Tibial artery (tissue), 4 donors: Measurements from ENCODE around the gene ZSCAN23.

ENCODE experiments used
- DNase-seq, 2 donors: peaks; one replicate each; pipeline ENCODE4 v3.0.0-alpha.2; 2019
- H3K27ac ChIP-seq, 2 donors: fragments of 200-600 bp; sonication (generic) in 1 of 2; 1 replicate in 1 of 2; 2 replicates in 1 of 2; pipeline ENCODE4 v1.5.1; 2018 to 2019; ENCODE audit warnings: mild to moderate bottlenecking in 1 of 2
- H3K27me3 ChIP-seq, 2 donors: fragments of 200-600 bp; sonication (generic) in 1 of 2; one replicate each; pipeline versions ENCODE4 v1.5.1 to v1.6.0; 2016 to 2019
- H3K36me3 ChIP-seq, 3 donors: fragments of 200-600 bp; sonication (generic) in 2 of 3; one replicate each; pipeline ENCODE4 v1.5.1; 2016 to 2019; ENCODE audit warnings: mild to moderate bottlenecking in 2 of 3
- H3K4me1 ChIP-seq, 4 donors: fragments of 200-600 bp; sonication (generic) in 2 of 4; 1 replicate in 3 of 4; 2 replicates in 1 of 4; pipeline ENCODE4 v1.5.1; 2016 to 2019
- H3K4me3 ChIP-seq, 2 donors: fragments of 200-600 bp; sonication (generic) in 1 of 2; 1 replicate in 1 of 2; 2 replicates in 1 of 2; pipeline ENCODE4 v1.5.1; 2018 to 2019; ENCODE audit warnings: mild to moderate bottlenecking in 2 of 2
- H3K9me3 ChIP-seq, 3 donors: fragments of 200-600 bp; sonication (generic) in 1 of 3; one replicate each; pipeline ENCODE4 v1.5.1; 2016 to 2019
- intact Hi-C: fragments of 100-400 bp; cut with DNase I; formaldehyde crosslinking; loops from one replicate; pipeline ENCODE4 v1.15.0; 2023; ENCODE audit warnings: low total_unique reads
- TF ChIP-seq, protein P1 (sequence below), 2 experiments: fragments of 200-600 bp in 1 of 2; fragments of 450-650 bp in 1 of 2; IDR thresholded peaks; one replicate each; pipeline ENCODE4 v1.5.1; 2017 to 2019; ENCODE audit warnings: antibody characterized with exemption in 2 of 2, mild to moderate bottlenecking in 1 of 2, moderate library complexity in 1 of 2

ZSCAN23 gene

GRCh38 chr6:28390688-28391087, 52.6 kb downstream of the ZSCAN23 start:
- H3K36me3 ChIP-seq = peaks cover 48 to 73% (median 54%) of the 10 kb centered on the region in 3 donors
- no peak overlapping the region for H3K4me3 ChIP-seq
- H3K9me3 ChIP-seq = no peaks in the 10 kb centered on the region
- H3K27ac ChIP-seq = no peak overlapping the region
- H3K4me1 ChIP-seq = peaks cover 0 to under 1% (median 0%) of the 10 kb centered on the region in 4 donors
- DNase-seq = no peak
- H3K27me3 ChIP-seq = no peaks in the 10 kb centered on the region
- TF ChIP-seq, protein P1, sequence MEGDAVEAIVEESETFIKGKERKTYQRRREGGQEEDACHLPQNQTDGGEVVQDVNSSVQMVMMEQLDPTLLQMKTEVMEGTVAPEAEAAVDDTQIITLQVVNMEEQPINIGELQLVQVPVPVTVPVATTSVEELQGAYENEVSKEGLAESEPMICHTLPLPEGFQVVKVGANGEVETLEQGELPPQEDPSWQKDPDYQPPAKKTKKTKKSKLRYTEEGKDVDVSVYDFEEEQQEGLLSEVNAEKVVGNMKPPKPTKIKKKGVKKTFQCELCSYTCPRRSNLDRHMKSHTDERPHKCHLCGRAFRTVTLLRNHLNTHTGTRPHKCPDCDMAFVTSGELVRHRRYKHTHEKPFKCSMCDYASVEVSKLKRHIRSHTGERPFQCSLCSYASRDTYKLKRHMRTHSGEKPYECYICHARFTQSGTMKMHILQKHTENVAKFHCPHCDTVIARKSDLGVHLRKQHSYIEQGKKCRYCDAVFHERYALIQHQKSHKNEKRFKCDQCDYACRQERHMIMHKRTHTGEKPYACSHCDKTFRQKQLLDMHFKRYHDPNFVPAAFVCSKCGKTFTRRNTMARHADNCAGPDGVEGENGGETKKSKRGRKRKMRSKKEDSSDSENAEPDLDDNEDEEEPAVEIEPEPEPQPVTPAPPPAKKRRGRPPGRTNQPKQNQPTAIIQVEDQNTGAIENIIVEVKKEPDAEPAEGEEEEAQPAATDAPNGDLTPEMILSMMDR (IDR thresholded peaks at IDR 0.05) = no peak
- intact Hi-C loops = no loop called here

DNA sequence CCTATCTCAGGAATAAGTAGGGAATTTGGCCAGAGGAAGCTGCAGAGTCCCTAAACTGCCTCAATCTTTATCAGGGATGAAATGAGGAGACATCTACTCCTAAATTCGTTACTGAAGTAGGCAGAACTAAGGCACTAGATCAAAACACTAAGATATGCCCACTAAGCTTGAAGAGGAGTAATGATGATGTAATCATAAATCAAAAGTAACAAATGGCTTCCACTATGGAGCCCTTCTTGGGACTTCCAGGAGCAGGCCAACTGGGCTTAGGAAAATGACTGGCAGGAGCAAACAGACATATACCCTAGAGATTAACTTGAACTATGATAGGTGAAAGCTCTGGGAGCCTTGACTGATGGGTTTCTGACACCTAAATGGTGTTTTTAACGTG, 59.2 kb downstream of the ZSCAN23 start:
- TF ChIP-seq, protein P1 (IDR thresholded peaks at IDR 0.05) = no peak
- H3K36me3 ChIP-seq = peaks cover 24 to 52% (median 39%) of the 10 kb centered on the region in 3 donors
- intact Hi-C loops = no loop called here
- no peaks in the 10 kb centered on the region for H3K9me3 ChIP-seq
- DNase-seq = no peak
- no peaks in the 10 kb centered on the region for H3K27me3 ChIP-seq
- H3K4me3 ChIP-seq = no peak overlapping the region
- peaks cover 0 to 6% (median 0%) of the 10 kb centered on the region in 4 donors for H3K4me1 ChIP-seq
- H3K27ac ChIP-seq = peak overlapping the region; percentile 70 to 72

GRCh38 chr6:28383235-28384142, 59.8 kb downstream of the ZSCAN23 start:
- Histone ChIP-seq H3K36me3 (peaks cover 28 to 47% (median 39%) of the 10 kb centered on the region in 3 donors), H3K27me3 (no peaks in the 10 kb centered on the region), H3K4me1 (peaks cover 0 to 6% (median 0%) of the 10 kb centered on the region in 4 donors), H3K27ac (peak overlapping the region; percentile 70 to 72), H3K4me3 (peak overlapping the region; percentile 48 to 58), H3K9me3 (peaks cover 0 to 4% (median 0%) of the 10 kb centered on the region in 3 donors)
- TF ChIP-seq, protein P1 (IDR thresholded peaks at IDR 0.05) = no peak
- intact Hi-C loops = no loop called here
- peak; percentile 80 to 93 for DNase-seq
